Type B pancreatic cell (in vitro differentiated cells): Measurements from ENCODE around the gene PITX1. TPM values are rescaled to one million over a fixed set of nuclear protein-coding genes. Genes with fewer than 3 reads are reported as not detected.

Source experiments
- DNase-seq: peaks from one replicate; pipeline ENCODE4 v3.0.0; 2021; ENCODE audit warnings: mixed read lengths; ENCODE audit not compliant: unreplicated experiment; ENCODE audit errors: extremely low spot score
- H3K27ac Mint-ChIP-seq: 2 replicates; pipeline ENCODE4 v1.8.0; 2021; ENCODE audit warnings: mild to moderate bottlenecking, mixed read lengths
- H3K27me3 Mint-ChIP-seq: 2 replicates; pipeline ENCODE4 v1.8.0; 2021; ENCODE audit warnings: mixed read lengths
- H3K36me3 Mint-ChIP-seq: 2 replicates; pipeline ENCODE4 v1.8.0; 2021; ENCODE audit warnings: mixed read lengths
- H3K4me1 Mint-ChIP-seq: one replicate; pipeline ENCODE4 v1.8.0; 2021; ENCODE audit warnings: mixed read lengths; ENCODE audit not compliant: unreplicated experiment
- H3K4me3 Mint-ChIP-seq: 2 replicates; pipeline ENCODE4 v1.8.0; 2021; ENCODE audit warnings: mild to moderate bottlenecking, mixed read lengths
- H3K9me3 Mint-ChIP-seq: 2 replicates; pipeline ENCODE4 v1.8.0; 2021; ENCODE audit warnings: mixed read lengths
- total RNA-seq: library from RNA; stranded (reverse); gene quantifications from 2 replicates; pipeline ENCODE4 v1.2.1, GENCODE V29; 2021; ENCODE audit warnings: low replicate concordance
- TF ChIP-seq, protein P1 (sequence below): fragments of 200-600 bp; sonication (generic); conservative IDR thresholded peaks from 2 replicates; pipeline ENCODE4 v1.5.0; 2021; ENCODE audit warnings: antibody characterized with exemption, mild to moderate bottlenecking

The PITX1 gene
- total RNA-seq, 1 donor from 2014 or later: 6.3 TPM

DNA sequence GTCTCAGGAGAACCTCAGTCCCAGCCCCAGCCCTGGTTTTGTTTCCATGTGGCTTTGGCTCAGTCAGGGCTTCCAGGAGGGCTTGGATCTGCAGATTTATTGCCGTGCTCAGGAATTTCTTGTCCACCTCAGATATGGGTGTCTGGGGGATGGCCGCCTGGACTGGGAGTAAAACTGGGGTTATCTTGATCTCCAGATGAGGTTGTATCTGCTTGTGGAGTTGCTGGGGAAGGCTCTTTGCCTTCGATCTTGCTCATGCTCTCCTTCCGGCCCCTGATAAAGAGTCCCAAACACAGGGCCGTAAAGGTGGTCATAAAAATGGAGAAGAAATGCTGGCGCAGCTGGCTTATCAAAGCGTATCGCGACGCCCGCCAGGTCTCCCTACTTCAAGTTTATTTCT lies 17.8 kb upstream of the PITX1 start:
- H3K4me3 Mint-ChIP-seq: no peak overlapping the region
- H3K9me3 Mint-ChIP-seq: no peaks in the 10 kb centered on the region
- TF ChIP-seq, protein P1, sequence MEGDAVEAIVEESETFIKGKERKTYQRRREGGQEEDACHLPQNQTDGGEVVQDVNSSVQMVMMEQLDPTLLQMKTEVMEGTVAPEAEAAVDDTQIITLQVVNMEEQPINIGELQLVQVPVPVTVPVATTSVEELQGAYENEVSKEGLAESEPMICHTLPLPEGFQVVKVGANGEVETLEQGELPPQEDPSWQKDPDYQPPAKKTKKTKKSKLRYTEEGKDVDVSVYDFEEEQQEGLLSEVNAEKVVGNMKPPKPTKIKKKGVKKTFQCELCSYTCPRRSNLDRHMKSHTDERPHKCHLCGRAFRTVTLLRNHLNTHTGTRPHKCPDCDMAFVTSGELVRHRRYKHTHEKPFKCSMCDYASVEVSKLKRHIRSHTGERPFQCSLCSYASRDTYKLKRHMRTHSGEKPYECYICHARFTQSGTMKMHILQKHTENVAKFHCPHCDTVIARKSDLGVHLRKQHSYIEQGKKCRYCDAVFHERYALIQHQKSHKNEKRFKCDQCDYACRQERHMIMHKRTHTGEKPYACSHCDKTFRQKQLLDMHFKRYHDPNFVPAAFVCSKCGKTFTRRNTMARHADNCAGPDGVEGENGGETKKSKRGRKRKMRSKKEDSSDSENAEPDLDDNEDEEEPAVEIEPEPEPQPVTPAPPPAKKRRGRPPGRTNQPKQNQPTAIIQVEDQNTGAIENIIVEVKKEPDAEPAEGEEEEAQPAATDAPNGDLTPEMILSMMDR: no peak
- H3K4me1 Mint-ChIP-seq: no peaks in the 10 kb centered on the region
- no peak overlapping the region for H3K27ac Mint-ChIP-seq
- no peaks in the 10 kb centered on the region for H3K36me3 Mint-ChIP-seq
- peaks cover 97% of the 10 kb centered on the region for H3K27me3 Mint-ChIP-seq
- no peak for DNase-seq

DNA sequence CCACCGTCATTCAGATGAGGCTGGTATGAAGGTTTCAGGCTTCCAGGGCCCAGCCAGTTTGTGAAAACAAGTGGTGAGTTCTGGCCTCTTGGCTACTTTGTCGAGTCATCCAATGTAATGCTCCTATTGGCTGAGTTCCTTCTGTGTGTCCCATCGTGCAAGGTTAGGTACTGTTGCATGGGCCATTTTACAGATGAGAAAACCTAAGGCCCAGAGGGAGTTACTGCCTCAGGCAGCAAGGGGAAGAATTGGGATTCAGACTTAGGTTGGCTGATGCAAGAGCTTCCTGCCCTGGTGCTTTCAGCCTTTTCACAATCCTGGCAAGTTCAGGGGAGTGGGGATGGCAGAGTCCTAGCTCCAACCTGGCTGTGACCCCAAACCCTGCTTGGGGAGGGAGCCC lies 17.4 kb upstream of the PITX1 start:
- H3K9me3 Mint-ChIP-seq: no peaks in the 10 kb centered on the region
- H3K27me3 Mint-ChIP-seq: peaks cover 96% of the 10 kb centered on the region
- no peaks in the 10 kb centered on the region for H3K36me3 Mint-ChIP-seq
- H3K4me3 Mint-ChIP-seq: no peak overlapping the region
- DNase-seq: no peak
- H3K27ac Mint-ChIP-seq: no peak overlapping the region
- H3K4me1 Mint-ChIP-seq: no peaks in the 10 kb centered on the region
- TF ChIP-seq, protein P1: no peak

DNA sequence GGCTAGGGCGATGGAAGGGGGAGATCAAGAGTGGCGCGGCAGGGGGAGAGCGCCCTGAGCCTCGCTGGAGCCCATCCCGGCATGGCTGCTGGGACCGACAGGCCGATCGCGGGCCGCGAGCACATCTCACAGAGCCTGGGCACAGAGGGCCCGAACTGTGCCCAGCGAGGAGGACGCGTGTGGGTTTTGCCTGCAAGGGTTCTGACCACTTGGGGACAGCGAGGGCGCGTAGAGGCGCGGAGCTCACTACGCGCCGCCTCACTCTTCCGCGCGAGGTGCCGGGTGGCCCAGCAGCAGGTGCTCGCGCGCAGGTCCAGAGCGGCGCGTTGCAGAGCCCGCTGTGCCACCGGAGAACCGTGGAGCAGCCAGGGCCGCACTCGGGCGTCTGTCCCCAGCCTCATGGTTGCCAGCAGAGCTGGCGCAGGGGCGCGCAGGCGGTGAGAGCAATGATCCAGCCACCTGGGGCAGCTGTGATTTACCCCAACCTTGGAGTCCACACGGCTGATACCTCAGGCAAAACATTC lies 16.3 kb upstream of the PITX1 start:
- no peaks in the 10 kb centered on the region for H3K36me3 Mint-ChIP-seq
- H3K4me1 Mint-ChIP-seq: no peaks in the 10 kb centered on the region
- TF ChIP-seq, protein P1: no peak
- no peak for DNase-seq
- no peaks in the 10 kb centered on the region for H3K9me3 Mint-ChIP-seq
- no peak overlapping the region for H3K27ac Mint-ChIP-seq
- peaks cover 96% of the 10 kb centered on the region for H3K27me3 Mint-ChIP-seq
- H3K4me3 Mint-ChIP-seq: no peak overlapping the region

DNA sequence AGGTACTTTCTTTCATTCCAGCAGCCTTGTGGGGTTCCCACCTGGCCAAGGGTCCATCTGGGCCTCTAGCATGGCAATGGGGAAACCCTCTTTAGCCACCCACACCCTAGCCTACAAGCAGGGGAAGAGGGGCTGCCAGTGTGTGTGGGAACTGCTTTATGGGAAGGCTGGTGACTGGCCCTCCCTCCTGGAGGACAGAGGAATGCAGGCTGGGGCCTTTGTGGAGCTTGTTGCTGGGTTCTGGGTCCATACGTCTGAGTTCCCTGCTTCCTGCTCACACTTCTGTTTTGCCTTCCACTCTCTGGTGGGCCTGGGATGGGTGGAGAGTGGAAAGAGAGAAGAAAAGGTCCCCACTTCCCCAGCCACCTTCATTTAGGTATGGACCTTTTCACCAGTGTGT lies 14.9 kb upstream of the PITX1 start:
- TF ChIP-seq, protein P1: no peak
- H3K4me3 Mint-ChIP-seq: no peak overlapping the region
- no peaks in the 10 kb centered on the region for H3K36me3 Mint-ChIP-seq
- H3K9me3 Mint-ChIP-seq: no peaks in the 10 kb centered on the region
- no peak overlapping the region for H3K27ac Mint-ChIP-seq
- peaks cover 98% of the 10 kb centered on the region for H3K27me3 Mint-ChIP-seq
- H3K4me1 Mint-ChIP-seq: no peaks in the 10 kb centered on the region
- no peak for DNase-seq

DNA sequence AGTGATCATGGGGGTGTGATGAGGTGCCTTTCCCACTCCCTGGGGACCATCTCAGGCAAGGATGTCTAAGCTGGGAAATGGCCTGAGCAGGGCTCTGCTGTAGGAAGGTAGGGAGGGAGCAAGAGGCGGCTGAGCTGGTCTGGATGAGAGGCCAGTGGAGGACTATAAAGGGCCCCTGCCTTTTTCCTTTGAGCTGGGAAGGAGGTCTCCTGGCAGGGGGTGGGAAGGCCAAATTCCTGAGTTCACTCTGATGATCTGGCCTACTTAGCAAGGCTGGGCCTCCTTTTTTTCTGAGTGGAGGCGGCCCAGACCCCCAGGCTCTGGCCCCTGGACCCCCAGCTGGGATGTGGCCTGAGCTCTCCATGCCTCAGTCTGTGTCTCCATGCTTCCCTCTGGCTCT lies 14.3 kb upstream of the PITX1 start:
- TF ChIP-seq, protein P1: no peak
- no peak overlapping the region for H3K27ac Mint-ChIP-seq

DNA sequence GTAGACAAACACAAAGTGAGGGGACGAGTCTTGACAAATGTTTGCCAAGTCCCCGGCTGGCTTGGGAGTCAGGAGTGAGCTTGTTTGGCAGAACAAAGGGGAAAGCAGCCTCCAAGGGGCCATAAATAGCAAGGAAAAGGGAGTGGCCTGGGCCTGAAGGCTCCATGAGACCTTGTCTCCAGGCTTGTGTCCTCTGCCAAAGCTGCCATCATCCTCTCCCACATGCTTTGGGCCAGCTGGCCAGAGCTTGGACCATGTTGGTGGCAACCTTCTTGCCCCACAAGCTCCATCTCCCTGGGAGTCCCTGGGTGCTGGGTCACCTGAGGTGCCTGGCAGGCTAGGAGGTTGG lies 13.3 kb upstream of the PITX1 start:
- H3K9me3 Mint-ChIP-seq: no peaks in the 10 kb centered on the region
- no peaks in the 10 kb centered on the region for H3K4me1 Mint-ChIP-seq
- no peaks in the 10 kb centered on the region for H3K36me3 Mint-ChIP-seq
- H3K27ac Mint-ChIP-seq: no peak overlapping the region
- H3K27me3 Mint-ChIP-seq: peaks cover 98% of the 10 kb centered on the region
- TF ChIP-seq, protein P1: no peak
- DNase-seq: no peak
- no peak overlapping the region for H3K4me3 Mint-ChIP-seq

More for the DNA sequence above, 14.3 kb upstream of the PITX1 start:
- H3K4me3 Mint-ChIP-seq: no peak overlapping the region
- H3K27me3 Mint-ChIP-seq: peaks cover 98% of the 10 kb centered on the region
- no peaks in the 10 kb centered on the region for H3K4me1 Mint-ChIP-seq
- H3K36me3 Mint-ChIP-seq: no peaks in the 10 kb centered on the region
- no peaks in the 10 kb centered on the region for H3K9me3 Mint-ChIP-seq
- DNase-seq: no peak
